HepG2 (cell line): ENCODE data around the gene UTP4. TPM values are rescaled to one million over a fixed set of nuclear protein-coding genes. Genes with fewer than 3 reads are reported as not detected.

Experiments used
- ATAC-seq: fragments of 200-7000 bp; cut with Tn5 transposase; 3 replicates; pipeline ENCODE4 v1.9.1; 2020; ENCODE audit warnings: mild to moderate bottlenecking, moderate library complexity
- BruUV-seq: library from RNA; stranded (reverse); fragments of 400-500 nt; replicated peaks from 2 replicates; lab custom pipeline; 2021; lab: Mats Ljungman, UMichigan
- CTCF ChIA-PET: fragments of 300-600 bp; formaldehyde crosslinking; extraction: SDS; loops from one replicate; lab custom pipeline; 2021; ENCODE audit warnings: low total read pairs, inconsistent platforms, low intra/inter-chr PET ratio; lab: Yijun Ruan, JAX
- POLR2A ChIA-PET: fragments of 350-600 bp; sonication (Branson Sonifier 250); formaldehyde crosslinking; loops from one replicate; lab custom pipeline; 2020; ENCODE audit warnings: antibody characterized with exemption, inconsistent platforms; lab: Yijun Ruan, JAX
- DNase-seq: peaks from one replicate; pipeline ENCODE4 v3.0.0-alpha.2; 2015; ENCODE audit warnings: low spot score
- FAIRE-seq: peaks from 3 replicates; lab custom pipeline; 2011; peaks lifted over from hg19 to GRCh38; lab: Jason Lieb, UNC
- H2AFZ ChIP-seq: one replicate; pipeline ENCODE4 v1.6.1; 2011; ENCODE audit warnings: low read length, inconsistent platforms
- H3K27ac ChIP-seq: fragments of 300-600 bp; 3 replicates; pipeline ENCODE4 v1.8.0; 2011; ENCODE audit warnings: mixed run types, mild to moderate bottlenecking, mixed read lengths, low read length, inconsistent platforms; ENCODE audit not compliant: insufficient read depth; ENCODE audit errors: extremely low read length
- H3K27me3 ChIP-seq, 2 experiments: fragments of 200-600 bp in 1 of 2; 2 replicates in 1 of 2; 3 replicates in 1 of 2; pipeline versions ENCODE4 v1.6.0 to v1.8.0; 2011; ENCODE audit warnings: low read length in 2 of 2, mild to moderate bottlenecking in 2 of 2, moderate library complexity in 2 of 2, inconsistent platforms in 1 of 2; ENCODE audit not compliant: insufficient read depth in 2 of 2, control insufficient read depth in 1 of 2
- H3K36me3 ChIP-seq, 2 experiments: fragments of 200-600 bp in 1 of 2; replicated peaks in 1 of 2; 2 replicates in 1 of 2; 3 replicates in 1 of 2; pipeline versions ENCODE4 v1.5.1 to v1.8.0; 2011; ENCODE audit warnings: low read length in 2 of 2, inconsistent platforms in 1 of 2; ENCODE audit not compliant: insufficient read depth in 2 of 2, control insufficient read depth in 1 of 2
- H3K4me1 ChIP-seq: 2 replicates; pipeline ENCODE4 v1.5.1; 2012; ENCODE audit warnings: low read length, inconsistent platforms; ENCODE audit not compliant: insufficient read depth
- H3K4me2 ChIP-seq: 2 replicates; pipeline ENCODE4 v1.6.0; 2011; ENCODE audit warnings: low read depth, low read length, inconsistent platforms
- H3K4me3 ChIP-seq, 3 experiments: fragments of 200-600 bp in 1 of 3; sonication (generic), shearing (Covaris generic) in 1 of 3; replicated peaks in 1 of 3; 2 replicates each; pipeline ENCODE4 v1.5.1; 2011 to 2016; ENCODE audit warnings: low read length in 3 of 3, inconsistent platforms in 2 of 3, low read depth in 2 of 3, mild to moderate bottlenecking in 2 of 3, control low read depth in 1 of 3, mixed read lengths in 1 of 3; ENCODE audit not compliant: insufficient read depth in 1 of 3
- H3K79me2 ChIP-seq: one replicate; pipeline ENCODE4 v1.6.1; 2011; ENCODE audit warnings: low read length, inconsistent platforms; ENCODE audit not compliant: insufficient read depth
- H3K9ac ChIP-seq: 2 replicates; pipeline ENCODE4 v1.6.0; 2011; ENCODE audit warnings: mild to moderate bottlenecking, low read depth, low read length, inconsistent platforms; ENCODE audit not compliant: insufficient read depth
- H3K9me3 ChIP-seq: 2 replicates; pipeline ENCODE4 v1.5.1; 2012; ENCODE audit warnings: mild to moderate bottlenecking, low read length
- H4K20me1 ChIP-seq: 2 replicates; pipeline ENCODE4 v1.6.0; 2011; ENCODE audit warnings: inconsistent platforms, mild to moderate bottlenecking, low read length, moderate library complexity; ENCODE audit not compliant: insufficient read depth
- HNRNPUL1 ChIP-seq: fragments of 200-400 bp; formaldehyde crosslinking; IDR thresholded peaks from 2 replicates; pipeline ENCODE4 v1.6.1; 2017; ENCODE audit warnings: low read depth, mild to moderate bottlenecking, low read length, moderate library complexity
- JUN ChIP-seq: sonication (generic); formaldehyde crosslinking; IDR thresholded peaks from 2 replicates; pipeline ENCODE4 v1.4.0; 2020; ENCODE audit warnings: mild to moderate bottlenecking, missing genetic modification reagents
- KAT2B ChIP-seq: fragments of 150-350 bp; IDR thresholded peaks from 2 replicates; pipeline ENCODE4 v1.6.1; 2014; ENCODE audit warnings: low read depth, low read length, borderline replicate concordance
- NPAS2 ChIP-seq: sonication (generic); formaldehyde crosslinking; IDR thresholded peaks from 2 replicates; pipeline ENCODE4 v1.8.0; 2022; ENCODE audit warnings: mild to moderate bottlenecking, missing genetic modification reagents, borderline replicate concordance
- SIX1 ChIP-seq: sonication (generic); formaldehyde crosslinking; IDR thresholded peaks from 2 replicates; pipeline ENCODE4 v1.4.0; 2020; ENCODE audit warnings: missing genetic modification reagents, borderline replicate concordance
- ZNF142 ChIP-seq: sonication (generic); formaldehyde crosslinking; IDR thresholded peaks from 2 replicates; pipeline ENCODE4 v1.4.0; 2020; ENCODE audit warnings: missing genetic modification reagents
- ZNF230 ChIP-seq: sonication (generic); formaldehyde crosslinking; IDR thresholded peaks from 2 replicates; pipeline ENCODE4 v1.4.0; 2020; ENCODE audit warnings: mild to moderate bottlenecking, missing genetic modification reagents
- ZNF720 ChIP-seq: sonication (generic); formaldehyde crosslinking; IDR thresholded peaks from 2 replicates; pipeline ENCODE4 v1.4.0; 2020; ENCODE audit warnings: missing genetic modification reagents
- WGBS: methylation state at CpG from one replicate; pipeline ENCODE4 v1.1.6; 2017; ENCODE audit warnings: low lambda C conversion rate; 5-methylcytosine and 5-hydroxymethylcytosine counted together
- in situ Hi-C: cut with HindIII; loops from 2 replicates; pipeline ENCODE4 v1.10.0; 2017; ENCODE audit warnings: low pct_unique_long_range_greater_than_20kb; ENCODE audit not compliant: extremely low pct_ligation_motif_present
- intact Hi-C: fragments of 100-400 bp; cut with micrococcal nuclease; formaldehyde crosslinking; loops from one replicate; pipeline ENCODE4 v1.10.0; 2022; ENCODE audit not compliant: unreplicated experiment
- polyA plus RNA-seq, 8 experiments: library from polyadenylated mRNA; depleted of rRNA in 3 of 8; stranded (reverse) in 7 of 8; unstranded in 1 of 8; fragments of >200 nt; fragmentation: Illumina TruSeq in 4 of 8; extraction: Trizol in 4 of 8; gene quantifications; 2 replicates each; pipeline versions ENCODE4 v1.2.1 to v1.2.3, GENCODE V29; 2011 to 2016; ENCODE audit warnings: low read depth in 4 of 8, missing spikeins in 1 of 8, mixed read lengths in 1 of 8; ENCODE audit not compliant: insufficient read depth in 1 of 8
- total RNA-seq, 5 experiments: library from RNA; depleted of rRNA; stranded (reverse); fragments of >200 nt; fragmentation: Illumina TruSeq; extraction: Trizol; gene quantifications; 2 replicates each; pipeline ENCODE4 v1.2.3, GENCODE V29; 2016; ENCODE audit warnings: low read depth in 1 of 5
- TF ChIP-seq, protein P1 (sequence below): sonication (generic); formaldehyde crosslinking; IDR thresholded peaks from 2 replicates; pipeline ENCODE4 v1.4.0; 2020; ENCODE audit warnings: mild to moderate bottlenecking, missing genetic modification reagents
- TF ChIP-seq, protein P2 (sequence below): sonication (generic); formaldehyde crosslinking; IDR thresholded peaks from 2 replicates; pipeline ENCODE4 v1.9.0; 2022; ENCODE audit warnings: low read depth, missing genetic modification reagents
- TF ChIP-seq, protein P3 (sequence below): sonication (generic); formaldehyde crosslinking; IDR thresholded peaks from 2 replicates; pipeline ENCODE4 v1.4.0; 2020; ENCODE audit warnings: missing genetic modification reagents

The UTP4 gene
- total and polyA plus RNA-seq, 2 of the 13 experiments (the other 11 are each of a cell fraction or from before 2014, with no cell fraction given), result 30.0 to 85.8 TPM

GRCh38 chr16:69108905-69109252 is 23.6 kb upstream of the UTP4 start:
- no peak overlapping the region for H2AFZ ChIP-seq
- TF ChIP-seq, protein P1, sequence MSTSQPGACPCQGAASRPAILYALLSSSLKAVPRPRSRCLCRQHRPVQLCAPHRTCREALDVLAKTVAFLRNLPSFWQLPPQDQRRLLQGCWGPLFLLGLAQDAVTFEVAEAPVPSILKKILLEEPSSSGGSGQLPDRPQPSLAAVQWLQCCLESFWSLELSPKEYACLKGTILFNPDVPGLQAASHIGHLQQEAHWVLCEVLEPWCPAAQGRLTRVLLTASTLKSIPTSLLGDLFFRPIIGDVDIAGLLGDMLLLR (CRISPR knock-in tag), result no peak
- TF ChIP-seq SIX1 (CRISPR knock-in tag) (no peak), ZNF230 (no peak), HNRNPUL1 (no peak), ZNF720 (no peak), JUN (CRISPR knock-in tag) (no peak), KAT2B (no peak), NPAS2 (CRISPR knock-in tag) (no peak), ZNF142 (no peak)
- TF ChIP-seq, protein P2, sequence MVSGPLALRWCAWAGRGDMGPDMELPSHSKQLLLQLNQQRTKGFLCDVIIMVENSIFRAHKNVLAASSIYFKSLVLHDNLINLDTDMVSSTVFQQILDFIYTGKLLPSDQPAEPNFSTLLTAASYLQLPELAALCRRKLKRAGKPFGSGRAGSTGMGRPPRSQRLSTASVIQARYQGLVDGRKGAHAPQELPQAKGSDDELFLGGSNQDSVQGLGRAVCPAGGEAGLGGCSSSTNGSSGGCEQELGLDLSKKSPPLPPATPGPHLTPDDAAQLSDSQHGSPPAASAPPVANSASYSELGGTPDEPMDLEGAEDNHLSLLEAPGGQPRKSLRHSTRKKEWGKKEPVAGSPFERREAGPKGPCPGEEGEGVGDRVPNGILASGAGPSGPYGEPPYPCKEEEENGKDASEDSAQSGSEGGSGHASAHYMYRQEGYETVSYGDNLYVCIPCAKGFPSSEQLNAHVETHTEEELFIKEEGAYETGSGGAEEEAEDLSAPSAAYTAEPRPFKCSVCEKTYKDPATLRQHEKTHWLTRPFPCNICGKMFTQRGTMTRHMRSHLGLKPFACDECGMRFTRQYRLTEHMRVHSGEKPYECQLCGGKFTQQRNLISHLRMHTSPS (CRISPR knock-in tag), result no peak
- TF ChIP-seq, protein P3, sequence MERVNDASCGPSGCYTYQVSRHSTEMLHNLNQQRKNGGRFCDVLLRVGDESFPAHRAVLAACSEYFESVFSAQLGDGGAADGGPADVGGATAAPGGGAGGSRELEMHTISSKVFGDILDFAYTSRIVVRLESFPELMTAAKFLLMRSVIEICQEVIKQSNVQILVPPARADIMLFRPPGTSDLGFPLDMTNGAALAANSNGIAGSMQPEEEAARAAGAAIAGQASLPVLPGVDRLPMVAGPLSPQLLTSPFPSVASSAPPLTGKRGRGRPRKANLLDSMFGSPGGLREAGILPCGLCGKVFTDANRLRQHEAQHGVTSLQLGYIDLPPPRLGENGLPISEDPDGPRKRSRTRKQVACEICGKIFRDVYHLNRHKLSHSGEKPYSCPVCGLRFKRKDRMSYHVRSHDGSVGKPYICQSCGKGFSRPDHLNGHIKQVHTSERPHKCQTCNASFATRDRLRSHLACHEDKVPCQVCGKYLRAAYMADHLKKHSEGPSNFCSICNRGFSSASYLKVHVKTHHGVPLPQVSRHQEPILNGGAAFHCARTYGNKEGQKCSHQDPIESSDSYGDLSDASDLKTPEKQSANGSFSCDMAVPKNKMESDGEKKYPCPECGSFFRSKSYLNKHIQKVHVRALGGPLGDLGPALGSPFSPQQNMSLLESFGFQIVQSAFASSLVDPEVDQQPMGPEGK (CRISPR knock-in tag), result no peak
- DNase-seq (no peak), ATAC-seq (no peak), FAIRE-seq (no peak)
- intact Hi-C loops (loop anchor here (10.0 kb wide), 1 partner anchor 114 kb away; no protein-coding TSS in a partner anchor), in situ Hi-C loops (loop anchor here (10.0 to 25.0 kb wide), 2 partner anchors 114 to 397 kb away; no protein-coding TSS in a partner anchor)
- WGBS, result 84% methylated on average over 4 of the region's 4 CpGs
- H3K4me3 ChIP-seq, result no peak overlapping the region
- no peaks in the 10 kb centered on the region for H4K20me1 ChIP-seq
- H3K79me2 ChIP-seq, result no peaks in the 10 kb centered on the region
- no peaks in the 10 kb centered on the region for H3K36me3 ChIP-seq
- H3K4me1 ChIP-seq, result peaks cover 14% of the 10 kb centered on the region
- no peaks in the 10 kb centered on the region for H3K9me3 ChIP-seq
- ChIA-PET CTCF (no interaction called here), POLR2A (no interaction called here)
- H3K9ac ChIP-seq, result no peak overlapping the region
- H3K27ac ChIP-seq, result no peak overlapping the region
- H3K27me3 ChIP-seq, result peaks cover 0 to 11% of the 10 kb centered on the region in 2 experiments; a peak in 4 of 5 replicates
- BruUV-seq, result no TSS peak
- no peak overlapping the region for H3K4me2 ChIP-seq
